ENCODE data around the gene TMEM119. TPM values are rescaled to one million over a fixed set of nuclear protein-coding genes. Genes with fewer than 3 reads are reported as not detected.

Gene TMEM119
- total RNA-seq, 1 experiment from 2014 or later = not detected

GRCh38 chr12:108610336-108610815, 12.5 kb upstream of the TMEM119 start:
- CTCF ChIA-PET = no interaction called here
- in situ Hi-C loops (cut with HindIII; ENCODE audit: low pct_unique_long_range_greater_than_20kb, low sequenced_read_pairs) (no loop called here), intact Hi-C loops (cut with micrococcal nuclease; ENCODE audit: unreplicated experiment) (no loop called here)
- Histone ChIP-seq H3K4me1 (ENCODE audit: control insufficient read depth, insufficient read depth, low read length) (peaks cover 17% of the 10 kb centered on the region), H3K9me3 (ENCODE audit: control insufficient read depth, insufficient read depth, low read depth, low read length) (no peaks in the 10 kb centered on the region), H3K4me3 (ENCODE audit: low read depth in 2 of 2, low read length in 2 of 2) (no peak overlapping the region), H3K27ac (ENCODE audit: low read length) (no peak overlapping the region), H3K36me3 (ENCODE audit: control insufficient read depth, insufficient read depth, low read length) (no peaks in the 10 kb centered on the region), H3K27me3 (ENCODE audit: control insufficient read depth, insufficient read depth, low read length) (no peaks in the 10 kb centered on the region)
- ATAC-seq = no peak
- DNase-seq (ENCODE audit: low read depth, low spot score) = no peak
- POLR2A ChIA-PET = no interaction called here
- no peak for TF ChIP-seq CTCF (IDR thresholded peaks at IDR 0.05)
- TF ChIP-seq TCF7L2 (IDR thresholded peaks at IDR 0.05; ENCODE audit: low read depth, low read length) = no peak
- no peak for TF ChIP-seq POLR2AphosphoS5 (IDR thresholded peaks at IDR 0.05; ENCODE audit: low read depth, low read length)
- TF ChIP-seq REST (IDR thresholded peaks at IDR 0.05; ENCODE audit: insufficient read depth in 1 of 2, low read depth in 2 of 2, low read length in 1 of 2) = no peak
- TF ChIP-seq SIN3A (IDR thresholded peaks at IDR 0.05; ENCODE audit: borderline replicate concordance, insufficient read depth, low read depth, low read length) = no peak
- no TSS peak for BruUV-seq (replicated peaks)

DNA sequence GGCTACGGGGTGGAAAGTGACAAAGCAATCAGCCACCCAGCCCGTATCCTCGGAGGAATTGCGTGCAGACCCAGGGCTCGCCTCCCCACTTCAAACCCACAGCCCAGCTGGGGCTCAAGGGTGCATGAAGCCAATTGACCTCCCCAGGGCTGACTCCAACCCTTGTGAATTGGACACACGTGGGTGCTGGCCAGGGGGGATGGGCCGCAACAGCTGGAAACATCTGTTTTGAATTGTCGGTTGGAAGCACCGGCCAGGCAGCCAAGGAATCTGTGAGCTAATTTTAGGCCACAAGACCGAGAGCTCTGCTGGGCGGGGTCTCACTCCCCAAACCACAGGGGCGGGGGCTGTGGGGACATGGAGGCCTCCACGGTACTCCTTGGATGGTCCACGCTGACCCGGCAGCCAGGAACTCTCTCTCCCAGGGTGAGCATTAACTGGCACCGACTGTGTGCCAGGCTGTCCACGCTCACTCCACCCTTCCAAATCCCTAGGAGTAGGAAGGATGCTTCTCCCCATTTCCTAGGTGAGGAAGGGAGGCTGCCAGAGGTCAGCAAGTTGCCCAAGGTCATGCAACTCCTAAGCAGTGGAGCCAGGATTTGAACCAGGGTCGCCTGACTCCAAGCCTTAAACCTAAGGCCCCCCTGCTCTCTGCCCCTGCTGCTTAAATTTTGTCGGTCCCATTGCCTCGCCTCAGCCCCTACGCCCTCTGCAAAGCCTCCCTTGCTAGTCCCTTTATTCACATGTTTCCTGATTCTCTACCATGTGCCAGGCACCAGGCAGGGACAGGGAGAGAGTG, 11.9 kb upstream of the TMEM119 start:
- ATAC-seq = no peak
- in situ Hi-C loops (cut with HindIII; ENCODE audit: low pct_unique_long_range_greater_than_20kb, low sequenced_read_pairs) = no loop called here
- POLR2A ChIA-PET = no interaction called here
- no peak for TF ChIP-seq REST (IDR thresholded peaks at IDR 0.05; ENCODE audit: insufficient read depth in 1 of 2, low read depth in 2 of 2, low read length in 1 of 2)
- TF ChIP-seq CTCF (IDR thresholded peaks at IDR 0.05) = no peak
- TF ChIP-seq TCF7L2 (IDR thresholded peaks at IDR 0.05; ENCODE audit: low read depth, low read length) = no peak
- TF ChIP-seq SIN3A (IDR thresholded peaks at IDR 0.05; ENCODE audit: borderline replicate concordance, insufficient read depth, low read depth, low read length) = no peak
- TF ChIP-seq POLR2AphosphoS5 (IDR thresholded peaks at IDR 0.05; ENCODE audit: low read depth, low read length) = no peak
- Histone ChIP-seq H3K4me1 (ENCODE audit: control insufficient read depth, insufficient read depth, low read length) (peaks cover 17% of the 10 kb centered on the region), H3K36me3 (ENCODE audit: control insufficient read depth, insufficient read depth, low read length) (no peaks in the 10 kb centered on the region), H3K27me3 (ENCODE audit: control insufficient read depth, insufficient read depth, low read length) (no peaks in the 10 kb centered on the region), H3K9me3 (ENCODE audit: control insufficient read depth, insufficient read depth, low read depth, low read length) (no peaks in the 10 kb centered on the region), H3K27ac (ENCODE audit: low read length) (no peak overlapping the region), H3K4me3 (ENCODE audit: low read depth in 2 of 2, low read length in 2 of 2) (no peak overlapping the region)
- intact Hi-C loops (cut with micrococcal nuclease; ENCODE audit: unreplicated experiment) = no loop called here
- CTCF ChIA-PET = no interaction called here
- no TSS peak for BruUV-seq (replicated peaks)
- no peak for DNase-seq (ENCODE audit: low read depth, low spot score)

All from Panc1 (cell line).